Measurements from ENCODE around the gene TPT1.

The TPT1 gene

DNA sequence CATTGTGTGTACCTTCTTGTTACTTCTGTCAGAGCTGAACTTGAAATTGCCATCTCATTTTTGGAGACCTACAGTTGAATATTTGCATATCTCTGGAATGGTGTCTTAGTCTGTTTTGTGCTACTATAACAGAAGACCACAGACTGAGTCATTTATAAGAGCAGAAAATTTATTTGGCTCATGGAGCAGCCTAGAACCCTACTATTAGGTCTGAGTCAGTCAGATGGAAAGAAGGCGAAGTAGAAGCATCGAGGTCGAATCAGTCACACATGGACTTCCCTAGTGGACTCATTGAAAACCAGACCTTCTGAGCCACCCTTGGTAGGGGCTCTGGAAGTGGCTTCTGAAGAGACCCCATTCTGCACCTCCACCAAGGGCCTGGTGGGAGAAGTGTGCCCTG, 33.9 kb upstream of the TPT1 start:
- no peak overlapping the region for H3K27ac Mint-ChIP-seq
- no peaks in the 10 kb centered on the region for H3K27me3 Mint-ChIP-seq
- H3K4me3 Mint-ChIP-seq, result no peak overlapping the region
- peaks cover 8% of the 10 kb centered on the region for H3K4me1 Mint-ChIP-seq
- no peaks in the 10 kb centered on the region for H3K9me3 Mint-ChIP-seq
- H3K36me3 Mint-ChIP-seq (ENCODE audit: low read depth), result no peaks in the 10 kb centered on the region
- peak; percentile 55 for ATAC-seq
- DNase-seq, result no peak

DNA sequence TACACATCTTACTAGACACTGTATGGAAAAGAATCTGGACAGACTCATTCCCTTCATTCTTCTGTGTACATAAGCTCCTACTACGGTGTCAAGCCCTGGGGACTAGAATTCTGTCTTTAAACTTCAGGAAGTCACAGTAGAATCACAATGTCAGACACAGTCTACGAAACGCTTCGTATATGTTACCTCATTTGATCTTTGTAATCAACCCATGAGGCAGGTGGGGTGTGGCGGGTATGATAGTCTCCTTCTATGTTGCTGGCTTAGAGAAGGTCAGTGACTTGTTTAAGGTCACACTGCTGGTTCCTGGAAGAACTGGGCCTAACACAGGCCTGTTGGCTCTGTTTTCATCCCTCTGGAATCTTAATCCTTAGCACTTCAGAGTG, 32.2 kb upstream of the TPT1 start:
- Mint-ChIP-seq H3K4me3 (no peak overlapping the region), H3K27ac (no peak overlapping the region), H3K9me3 (no peaks in the 10 kb centered on the region), H3K36me3 (ENCODE audit: low read depth) (peaks cover 2% of the 10 kb centered on the region), H3K4me1 (peaks cover 18% of the 10 kb centered on the region), H3K27me3 (no peaks in the 10 kb centered on the region)
- DNase-seq (no peak), ATAC-seq (no peak)

DNA sequence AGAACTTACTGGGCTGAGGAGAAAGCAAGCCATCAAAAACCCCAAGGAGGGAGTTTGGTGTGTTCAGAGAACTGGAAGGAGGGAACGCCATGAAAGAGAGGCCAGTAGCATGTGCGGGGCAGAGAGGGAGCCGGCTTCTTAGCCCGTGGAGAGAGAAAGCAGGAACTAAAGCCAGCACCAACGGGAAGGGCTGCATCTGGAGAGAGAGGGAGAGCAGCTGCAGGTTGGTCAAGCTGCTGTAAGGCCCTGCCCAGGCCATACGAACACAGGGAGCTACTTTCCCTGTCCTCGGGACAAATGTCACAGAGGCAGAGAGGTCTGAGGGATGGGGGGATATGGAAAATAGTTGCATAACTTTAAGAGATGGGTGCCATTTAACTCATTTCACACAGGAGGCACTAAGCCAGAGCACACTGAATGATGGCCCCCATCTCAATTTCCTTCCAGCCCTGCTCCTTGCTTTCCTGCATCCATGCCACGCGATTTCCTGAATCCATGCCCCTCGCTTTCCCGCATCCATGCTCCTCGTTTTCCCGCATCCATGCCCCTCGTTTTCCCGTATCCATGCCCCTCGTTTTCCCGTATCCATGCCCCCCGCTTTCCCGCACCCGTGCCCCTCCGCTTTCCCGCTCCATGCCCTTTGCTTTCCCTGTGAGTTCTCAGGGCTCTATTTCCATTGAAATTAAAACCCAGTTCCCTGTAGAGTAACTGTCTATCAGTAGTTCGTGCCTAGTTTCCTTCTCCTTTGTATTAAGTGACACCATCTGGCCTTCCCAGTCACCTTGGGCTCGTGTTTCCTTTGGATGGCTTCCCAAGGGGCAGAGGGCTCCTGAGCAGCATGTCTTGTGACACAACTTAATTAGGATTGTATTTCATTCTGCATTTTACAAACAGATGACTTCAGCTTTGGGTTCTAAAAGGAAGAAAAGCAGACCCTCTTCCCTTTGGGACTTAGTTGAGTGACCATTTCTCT, 31.5 kb upstream of the TPT1 start:
- H3K9me3 Mint-ChIP-seq, result no peaks in the 10 kb centered on the region
- DNase-seq (no peak), ATAC-seq (no peak)
- no peak overlapping the region for H3K27ac Mint-ChIP-seq
- H3K4me3 Mint-ChIP-seq, result no peak overlapping the region
- peaks cover 2% of the 10 kb centered on the region for H3K36me3 Mint-ChIP-seq (ENCODE audit: low read depth)
- H3K4me1 Mint-ChIP-seq, result peaks cover 25% of the 10 kb centered on the region
- no peaks in the 10 kb centered on the region for H3K27me3 Mint-ChIP-seq

- peak; percentile 13 for ATAC-seq
- H3K4me1 Mint-ChIP-seq, result peaks cover 34% of the 10 kb centered on the region
- DNase-seq, result peak; percentile 66
- H3K4me3 Mint-ChIP-seq, result no peak overlapping the region
- H3K27ac Mint-ChIP-seq, result no peak overlapping the region
- H3K27me3 Mint-ChIP-seq, result no peaks in the 10 kb centered on the region
- peaks cover 2% of the 10 kb centered on the region for H3K36me3 Mint-ChIP-seq (ENCODE audit: low read depth)
- no peaks in the 10 kb centered on the region for H3K9me3 Mint-ChIP-seq
These were observed 30.0 kb upstream of the TPT1 start for GRCh38 chr13:45370922-45371406.

- Mint-ChIP-seq H3K27ac (no peak overlapping the region), H3K36me3 (ENCODE audit: low read depth) (peaks cover 6% of the 10 kb centered on the region), H3K27me3 (no peaks in the 10 kb centered on the region), H3K4me3 (no peak overlapping the region), H3K9me3 (no peaks in the 10 kb centered on the region), H3K4me1 (peaks cover 43% of the 10 kb centered on the region)
- ATAC-seq, result no peak
- no peak for DNase-seq
These were observed 28.1 kb upstream of the TPT1 start for GRCh38 chr13:45369116-45369515.

GRCh38 chr13:45368571-45368970, 27.6 kb upstream of the TPT1 start:
- no peak for ATAC-seq
- Mint-ChIP-seq H3K4me1 (peaks cover 49% of the 10 kb centered on the region), H3K9me3 (no peaks in the 10 kb centered on the region), H3K36me3 (ENCODE audit: low read depth) (peaks cover 11% of the 10 kb centered on the region), H3K27me3 (no peaks in the 10 kb centered on the region), H3K27ac (peak overlapping the region; percentile 80), H3K4me3 (no peak overlapping the region)
- DNase-seq, result no peak

- Mint-ChIP-seq H3K4me3 (no peak overlapping the region), H3K4me1 (peaks cover 52% of the 10 kb centered on the region), H3K27me3 (no peaks in the 10 kb centered on the region), H3K27ac (peak overlapping the region; percentile 80), H3K9me3 (no peaks in the 10 kb centered on the region), H3K36me3 (ENCODE audit: low read depth) (peaks cover 13% of the 10 kb centered on the region)
- DNase-seq, result no peak
- ATAC-seq, result peak; percentile 21
These were observed 27.0 kb upstream of the TPT1 start for GRCh38 chr13:45368005-45368404.

GRCh38 chr13:45367358-45367757, 26.4 kb upstream of the TPT1 start:
- peak; percentile 99 for ATAC-seq
- peak; percentile 87 for DNase-seq
- H3K4me1 Mint-ChIP-seq, result peaks cover 59% of the 10 kb centered on the region
- H3K27ac Mint-ChIP-seq, result peak overlapping the region; percentile 80
- H3K4me3 Mint-ChIP-seq, result peak overlapping the region; percentile 25
- peaks cover 17% of the 10 kb centered on the region for H3K36me3 Mint-ChIP-seq (ENCODE audit: low read depth)
- no peaks in the 10 kb centered on the region for H3K27me3 Mint-ChIP-seq
- no peaks in the 10 kb centered on the region for H3K9me3 Mint-ChIP-seq

DNA sequence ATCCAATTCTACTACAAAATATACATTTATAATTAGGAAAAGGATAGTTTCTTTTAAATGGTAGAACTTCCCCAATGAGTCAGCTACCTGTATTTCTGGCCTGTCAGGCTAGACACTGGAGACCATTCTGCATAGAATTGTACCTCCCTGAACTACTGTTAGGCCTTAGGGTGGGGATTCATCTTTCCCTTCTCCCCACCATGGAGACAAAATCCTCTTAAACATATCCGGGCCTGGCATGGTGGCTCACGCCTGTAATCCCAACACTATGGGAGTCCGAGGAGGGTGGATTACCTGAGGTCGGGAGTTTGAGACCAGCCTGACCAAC, 24.5 kb upstream of the TPT1 start:
- peak overlapping the region; percentile 20 for H3K27ac Mint-ChIP-seq
- no peaks in the 10 kb centered on the region for H3K9me3 Mint-ChIP-seq
- no peak overlapping the region for H3K4me3 Mint-ChIP-seq
- ATAC-seq (no peak), DNase-seq (no peak)
- no peaks in the 10 kb centered on the region for H3K27me3 Mint-ChIP-seq
- H3K36me3 Mint-ChIP-seq (ENCODE audit: low read depth), result peaks cover 25% of the 10 kb centered on the region
- peaks cover 58% of the 10 kb centered on the region for H3K4me1 Mint-ChIP-seq

GRCh38 chr13:45364876-45365557, 24.0 kb upstream of the TPT1 start:
- peak overlapping the region; percentile 20 for H3K27ac Mint-ChIP-seq
- no peaks in the 10 kb centered on the region for H3K27me3 Mint-ChIP-seq
- peaks cover 58% of the 10 kb centered on the region for H3K4me1 Mint-ChIP-seq
- no peak overlapping the region for H3K4me3 Mint-ChIP-seq
- ATAC-seq (no peak), DNase-seq (no peak)
- H3K9me3 Mint-ChIP-seq, result no peaks in the 10 kb centered on the region
- peaks cover 30% of the 10 kb centered on the region for H3K36me3 Mint-ChIP-seq (ENCODE audit: low read depth)

DNA sequence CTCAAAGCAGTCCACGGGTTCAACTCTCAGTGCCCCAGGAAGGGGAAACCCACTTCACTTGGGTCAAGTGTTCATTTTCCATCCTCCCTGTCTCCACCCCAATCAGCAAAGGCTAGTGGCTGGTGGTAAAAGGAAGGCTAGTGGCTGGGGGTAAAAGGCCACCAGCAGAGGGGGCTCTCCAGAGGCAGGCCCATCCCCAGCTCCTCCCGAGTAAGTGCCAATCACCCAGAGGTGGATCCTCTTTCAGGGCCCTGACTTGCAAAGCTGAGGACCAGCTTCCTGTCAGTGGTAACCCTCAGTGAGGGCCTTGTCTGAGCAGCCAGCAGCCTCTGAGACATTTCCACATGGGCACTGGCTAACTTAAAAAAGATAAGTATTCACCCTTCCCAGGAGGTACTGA, 22.0 kb upstream of the TPT1 start:
- peaks cover 39% of the 10 kb centered on the region for H3K36me3 Mint-ChIP-seq (ENCODE audit: low read depth)
- DNase-seq (peak; percentile 22), ATAC-seq (no peak)
- H3K4me3 Mint-ChIP-seq, result no peak overlapping the region
- no peaks in the 10 kb centered on the region for H3K9me3 Mint-ChIP-seq
- H3K27me3 Mint-ChIP-seq, result no peaks in the 10 kb centered on the region
- H3K27ac Mint-ChIP-seq, result no peak overlapping the region
- H3K4me1 Mint-ChIP-seq, result peaks cover 46% of the 10 kb centered on the region

DNA sequence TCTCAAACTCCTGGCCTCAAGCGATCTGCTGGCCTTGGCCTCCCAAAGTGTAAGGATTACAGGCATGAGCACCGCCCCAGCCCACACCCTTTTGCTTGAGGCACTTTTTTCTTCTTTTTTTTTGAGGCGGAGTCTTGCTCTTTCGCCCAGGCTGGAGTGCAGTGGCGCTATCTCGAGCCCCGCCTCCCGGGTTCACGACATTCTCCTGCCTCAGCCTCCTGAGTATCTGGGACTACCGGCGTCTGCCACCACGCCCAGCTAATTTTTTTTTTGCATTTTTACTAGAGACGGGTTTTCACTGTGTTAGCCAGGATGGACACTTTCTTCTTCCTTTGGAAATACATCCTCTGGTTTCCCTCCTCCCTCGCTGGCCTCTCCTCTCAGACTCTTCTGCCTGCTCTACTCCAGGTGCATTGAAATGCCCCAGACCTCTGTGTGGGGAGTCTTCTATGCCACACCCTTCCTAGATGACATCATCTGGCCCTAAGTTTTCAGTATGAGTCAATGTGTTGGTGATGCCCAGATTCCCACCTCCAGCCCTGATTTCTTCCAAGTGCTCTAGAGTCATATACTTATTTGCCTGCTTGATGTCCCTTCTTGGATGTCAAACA, 20.7 kb upstream of the TPT1 start:
- peaks cover 42% of the 10 kb centered on the region for H3K4me1 Mint-ChIP-seq
- no peaks in the 10 kb centered on the region for H3K27me3 Mint-ChIP-seq
- no peaks in the 10 kb centered on the region for H3K9me3 Mint-ChIP-seq
- DNase-seq, result no peak
- H3K4me3 Mint-ChIP-seq, result no peak overlapping the region
- ATAC-seq, result peak; percentile 42
- peak overlapping the region; percentile 30 for H3K27ac Mint-ChIP-seq
- peaks cover 45% of the 10 kb centered on the region for H3K36me3 Mint-ChIP-seq (ENCODE audit: low read depth)

DNA sequence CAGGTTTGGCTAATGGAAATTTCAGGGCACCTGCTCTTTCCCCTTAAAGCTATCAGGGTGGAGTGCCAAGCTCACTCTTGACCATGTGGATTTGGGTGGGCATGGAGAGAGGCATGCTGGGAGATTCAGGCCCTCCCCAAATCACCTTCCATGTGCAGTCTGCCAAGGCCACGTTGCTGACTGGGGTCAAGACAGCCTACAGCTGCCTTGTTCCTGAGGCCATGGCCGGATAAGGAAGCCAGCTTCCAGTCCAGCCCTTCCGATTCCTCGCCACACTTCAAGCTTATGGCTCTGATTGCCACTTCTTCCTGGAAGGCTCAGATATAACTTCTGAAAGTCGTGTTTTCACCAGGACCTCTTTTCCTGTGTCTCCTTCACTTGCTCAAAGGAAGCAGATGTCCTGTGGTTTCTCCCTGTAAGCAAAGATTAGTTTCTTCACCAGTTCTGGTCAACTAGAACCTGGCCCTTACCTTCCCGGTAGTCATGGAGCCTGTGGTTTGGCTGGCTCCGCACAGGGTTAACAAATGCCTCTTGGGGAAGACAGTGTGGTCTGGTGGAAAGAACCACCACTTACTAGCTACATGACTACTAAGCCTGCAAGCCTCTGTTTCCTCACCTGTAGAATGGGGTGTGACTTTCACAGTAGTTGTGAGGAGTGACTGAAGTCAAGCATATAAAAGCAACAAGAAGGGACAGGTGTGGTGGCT, 16.1 kb upstream of the TPT1 start:
- H3K4me3 Mint-ChIP-seq, result no peak overlapping the region
- peak overlapping the region; percentile 17 for H3K27ac Mint-ChIP-seq
- ATAC-seq, result peak; percentile 38
- peaks cover 38% of the 10 kb centered on the region for H3K36me3 Mint-ChIP-seq (ENCODE audit: low read depth)
- DNase-seq, result no peak
- H3K9me3 Mint-ChIP-seq, result no peaks in the 10 kb centered on the region
- no peaks in the 10 kb centered on the region for H3K27me3 Mint-ChIP-seq
- H3K4me1 Mint-ChIP-seq, result peaks cover 14% of the 10 kb centered on the region

DNA sequence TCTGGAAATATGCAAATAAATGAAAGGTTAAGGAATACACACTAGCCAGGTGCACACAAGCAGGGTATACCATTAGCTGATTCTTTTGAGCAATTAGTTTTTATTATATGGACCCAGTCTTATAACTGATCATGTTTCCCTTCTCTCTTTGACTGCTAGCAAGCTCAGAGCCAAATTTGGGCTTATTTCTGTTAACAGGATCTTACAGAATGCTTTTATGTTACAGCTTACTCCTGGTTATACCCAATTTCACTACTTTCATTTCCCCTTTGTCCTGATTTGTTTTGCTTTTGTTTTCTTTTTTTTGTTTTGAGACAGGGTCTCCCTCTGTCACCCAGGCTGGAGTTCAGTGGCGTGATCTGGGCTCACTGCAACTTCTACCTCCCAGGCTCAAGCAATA, 12.9 kb upstream of the TPT1 start:
- ATAC-seq, result no peak
- H3K4me1 Mint-ChIP-seq, result peaks cover 9% of the 10 kb centered on the region
- peaks cover 35% of the 10 kb centered on the region for H3K36me3 Mint-ChIP-seq (ENCODE audit: low read depth)
- H3K4me3 Mint-ChIP-seq, result no peak overlapping the region
- H3K27me3 Mint-ChIP-seq, result no peaks in the 10 kb centered on the region
- no peak overlapping the region for H3K27ac Mint-ChIP-seq
- no peaks in the 10 kb centered on the region for H3K9me3 Mint-ChIP-seq
- no peak for DNase-seq
